Measurements from ENCODE around the gene RFK.
A peak's percentile ranks its signal among the peaks of the same experiment; 100 is the strongest.

Gene RFK

DNA sequence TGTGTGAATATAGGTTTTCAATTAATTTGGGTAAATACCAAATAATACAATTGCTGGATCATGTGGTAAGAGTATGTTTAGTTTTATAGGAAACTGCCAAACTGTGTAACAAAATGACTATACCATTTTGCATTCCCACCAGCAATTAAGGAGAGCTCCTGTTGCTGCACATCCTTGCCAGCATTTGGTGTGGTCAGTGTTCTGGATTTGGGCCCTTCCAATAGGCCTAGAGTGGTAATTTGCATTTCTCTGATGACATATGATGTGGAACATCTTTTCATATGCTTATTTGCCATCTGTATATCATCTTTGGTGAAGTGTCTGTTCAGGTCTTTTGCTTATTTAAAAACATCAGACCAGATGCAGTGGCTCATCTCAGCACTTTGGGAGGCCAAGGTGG, 11.6 kb upstream of the RFK start:
- DNase-seq = no peak

DNA sequence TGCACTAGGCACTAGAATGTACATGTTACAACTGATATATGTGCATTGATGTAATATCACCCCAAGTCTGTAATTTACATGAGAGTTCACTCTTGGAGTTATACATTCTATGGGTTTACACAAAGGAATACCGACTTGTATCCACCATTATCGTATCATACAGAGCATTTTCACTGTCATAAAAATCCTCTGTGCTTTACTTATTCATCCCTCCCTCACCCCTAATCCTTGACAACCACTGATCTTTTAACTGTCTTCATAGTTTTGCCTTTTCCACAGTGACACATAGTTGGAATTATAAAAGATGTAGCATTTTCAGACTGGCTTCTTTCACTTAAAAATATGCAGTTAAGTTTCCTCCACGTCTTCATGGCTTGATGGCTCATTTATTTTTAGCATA, 11.1 kb upstream of the RFK start:
- no peak for DNase-seq

DNA sequence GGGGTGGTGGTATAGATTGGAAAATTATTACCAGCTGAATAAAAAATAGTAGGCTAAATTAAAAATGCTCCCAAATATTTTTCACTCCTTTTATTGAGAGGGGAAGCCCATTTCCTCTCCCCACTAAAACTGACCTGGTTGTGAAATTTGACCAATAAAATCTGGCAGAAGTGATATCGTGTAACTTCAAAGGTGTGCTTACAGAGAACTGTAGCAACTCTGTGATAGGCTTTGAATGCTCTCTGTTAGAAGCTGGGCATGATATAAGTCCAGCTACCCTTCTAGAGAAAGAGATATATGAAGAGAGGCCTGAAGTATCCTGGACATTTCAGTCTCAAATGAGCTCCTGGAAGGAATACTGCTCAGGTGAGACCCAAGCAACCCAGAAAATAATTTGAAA, 10.2 kb upstream of the RFK start:
- no peak for DNase-seq

DNA sequence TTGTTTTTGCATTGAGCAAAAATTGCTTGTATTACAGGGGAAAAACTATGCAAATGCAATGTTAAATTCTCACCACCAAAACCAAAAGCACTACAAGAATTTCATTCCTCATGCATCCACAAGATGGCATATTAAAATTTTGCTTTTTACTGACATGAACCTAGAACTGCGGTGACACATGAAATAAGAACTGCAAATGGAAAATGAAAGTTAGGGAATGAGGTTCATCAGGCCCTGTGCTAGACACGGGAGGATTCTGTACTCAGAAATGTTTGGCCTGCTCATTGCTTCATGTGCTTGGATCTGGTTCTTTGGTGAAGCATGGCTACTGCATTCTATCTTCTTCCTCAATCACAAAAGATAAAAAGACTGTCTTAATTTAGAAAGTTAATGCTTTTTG, 9.1 kb upstream of the RFK start:
- peak; percentile 15 to 37 for DNase-seq

DNA sequence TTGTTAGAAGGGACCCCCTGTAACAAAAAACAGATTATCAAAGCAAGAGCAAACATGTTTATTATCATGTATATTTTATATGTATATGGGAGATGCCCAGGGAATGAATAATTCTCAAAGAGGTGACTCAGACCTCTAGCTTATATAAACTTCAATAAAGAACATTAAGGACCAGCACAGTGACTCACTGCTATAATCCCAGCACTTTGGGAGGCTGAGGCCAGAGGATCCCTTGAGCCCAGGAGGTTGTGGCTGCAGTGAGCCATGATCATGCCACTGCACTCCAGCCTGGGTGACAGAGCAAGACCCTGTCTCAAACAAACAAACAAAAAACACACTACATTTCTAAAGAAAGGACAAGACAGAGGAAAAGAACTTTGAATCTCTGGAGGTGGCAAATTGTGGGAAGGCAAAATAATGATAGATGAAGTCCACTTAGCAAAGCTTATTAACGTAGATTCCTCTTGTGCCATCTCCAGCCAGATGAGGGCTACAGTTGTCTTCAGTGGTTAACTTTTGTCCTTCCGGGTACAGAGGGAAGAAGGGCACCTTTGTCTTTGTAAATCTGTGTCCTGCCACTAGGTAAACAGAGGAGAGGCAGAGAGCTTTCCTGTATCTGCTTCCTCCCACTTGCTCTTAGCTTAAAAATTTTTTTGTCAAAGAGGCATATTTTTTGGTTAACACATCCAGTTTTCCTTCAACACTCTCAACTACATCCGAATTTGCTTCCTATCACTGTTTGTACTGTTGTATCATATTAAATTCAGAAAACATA, 7.5 kb upstream of the RFK start:
- peak in 1 of 2 experiments; percentile 0 for DNase-seq

DNA sequence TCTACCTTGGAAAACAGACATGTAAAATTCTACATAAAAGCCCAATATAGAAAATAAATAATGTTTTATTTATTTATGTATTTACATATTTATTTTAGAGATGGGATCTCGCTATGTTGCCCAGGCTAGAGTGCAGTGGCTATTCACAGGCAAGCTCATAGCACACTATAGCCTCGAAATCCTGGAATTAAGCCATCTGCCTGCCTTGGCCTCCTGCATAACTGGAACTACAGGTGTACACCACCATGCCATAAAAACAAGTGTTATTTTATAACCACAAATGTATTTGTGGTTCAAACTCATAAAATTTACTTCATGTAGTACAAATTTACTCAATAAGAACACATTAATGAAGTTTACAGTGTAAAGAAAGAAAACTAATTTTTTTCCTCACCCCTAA, 7.0 kb upstream of the RFK start:
- no peak for DNase-seq

DNA sequence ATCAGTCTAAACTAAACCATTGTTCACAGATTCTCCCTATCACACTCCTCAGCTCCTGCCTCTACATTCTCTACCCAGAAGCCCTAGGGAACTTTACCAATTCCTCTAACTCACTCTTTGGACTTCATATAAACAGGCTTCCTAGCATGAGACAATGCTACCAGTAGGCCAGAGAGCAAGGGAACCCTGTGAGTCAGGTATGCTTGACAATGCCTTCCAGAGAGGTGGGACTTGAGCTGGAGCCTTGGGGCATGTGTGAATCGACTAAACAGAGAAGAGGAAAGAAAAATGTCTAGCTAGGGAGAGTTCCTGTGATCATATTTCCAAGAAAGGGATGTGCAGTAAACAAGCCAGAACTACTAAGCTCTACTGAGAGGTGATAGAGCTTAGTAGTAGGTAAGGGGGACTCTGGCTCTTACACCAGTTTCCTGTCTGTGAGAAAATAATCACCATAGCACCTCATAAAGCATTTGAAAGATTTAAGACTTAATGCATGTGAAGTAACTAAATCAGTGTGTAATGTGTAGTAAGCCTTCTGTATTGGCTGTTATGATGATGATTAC, 6.4 kb upstream of the RFK start:
- DNase-seq = no peak

DNA sequence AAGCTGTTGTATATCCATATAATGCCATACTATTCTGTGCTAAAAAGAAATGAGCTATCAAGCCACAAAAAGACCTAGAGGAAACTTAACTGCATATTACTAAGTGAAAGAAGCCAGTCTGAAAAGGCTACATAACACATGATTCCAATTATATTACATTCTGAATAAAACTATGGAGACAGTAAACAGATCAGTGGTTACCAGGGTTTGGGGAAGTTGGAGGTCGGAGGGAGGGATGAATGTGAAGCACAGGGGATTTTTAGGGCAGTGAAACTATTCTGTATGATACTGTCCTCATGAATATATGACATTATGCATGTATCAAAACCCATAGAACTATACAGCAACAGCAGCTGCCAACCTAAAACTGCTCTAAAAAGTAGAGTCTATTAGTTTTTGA, 5.6 kb upstream of the RFK start:
- DNase-seq = no peak

DNA sequence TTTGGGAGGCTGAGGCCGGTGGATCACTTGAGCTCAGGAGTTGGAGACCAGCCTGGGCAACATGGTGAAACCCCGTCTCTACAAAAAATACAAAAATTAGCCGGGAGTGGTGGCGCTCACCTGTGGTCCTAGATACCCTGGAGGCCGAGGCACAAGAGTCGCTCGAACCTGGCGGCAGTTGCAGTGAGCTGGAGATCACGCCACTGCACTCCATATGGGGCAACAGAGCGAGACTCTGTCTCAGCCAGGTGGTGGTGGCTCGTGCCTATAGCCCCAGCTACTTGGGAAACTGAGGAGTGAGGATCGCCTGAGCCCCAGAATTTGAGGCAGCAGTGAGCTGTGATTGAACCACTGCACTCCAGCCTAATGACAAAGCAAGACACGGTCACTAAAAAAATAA, 2.4 kb upstream of the RFK start:
- no peak for DNase-seq

DNA sequence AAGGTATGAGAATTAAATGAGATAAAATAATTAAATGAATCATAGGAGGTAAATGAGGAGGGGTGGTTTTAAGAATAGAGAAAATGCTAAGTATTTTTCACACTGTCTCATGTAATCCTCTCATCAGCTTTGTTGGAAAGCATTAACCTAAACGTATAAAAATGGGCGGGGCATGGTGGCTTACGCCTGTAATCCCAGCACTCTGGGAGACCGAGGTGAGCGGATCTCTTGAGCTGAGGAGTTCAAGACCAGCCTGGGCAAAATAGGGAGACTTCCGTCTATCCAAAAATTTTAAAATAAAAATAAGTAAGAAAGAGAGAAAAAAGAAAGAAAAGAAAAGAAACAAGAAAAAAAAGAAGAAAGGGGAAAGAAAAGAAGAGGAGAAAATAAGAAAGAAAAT, 1.9 kb upstream of the RFK start:
- DNase-seq = no peak

DNA sequence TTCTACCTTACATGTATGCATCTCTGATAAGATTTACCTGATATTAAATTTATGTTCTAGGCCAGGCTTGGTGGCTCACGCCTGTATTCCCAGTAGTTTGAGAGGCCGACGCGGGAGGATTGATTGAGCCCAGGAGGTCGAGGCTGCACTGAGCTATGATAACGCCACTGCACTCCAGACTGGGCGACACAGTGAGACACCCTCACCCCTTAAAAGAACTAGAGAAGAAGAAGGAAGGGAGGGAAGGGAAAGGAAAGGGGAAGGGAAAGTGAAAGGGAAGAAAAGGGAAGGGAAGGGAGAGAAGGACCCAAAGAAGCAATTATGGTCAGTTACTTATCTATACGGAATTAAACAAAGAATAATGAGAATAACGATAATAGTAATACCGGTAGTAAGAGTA, 1.2 kb upstream of the RFK start:
- DNase-seq = no peak

DNA sequence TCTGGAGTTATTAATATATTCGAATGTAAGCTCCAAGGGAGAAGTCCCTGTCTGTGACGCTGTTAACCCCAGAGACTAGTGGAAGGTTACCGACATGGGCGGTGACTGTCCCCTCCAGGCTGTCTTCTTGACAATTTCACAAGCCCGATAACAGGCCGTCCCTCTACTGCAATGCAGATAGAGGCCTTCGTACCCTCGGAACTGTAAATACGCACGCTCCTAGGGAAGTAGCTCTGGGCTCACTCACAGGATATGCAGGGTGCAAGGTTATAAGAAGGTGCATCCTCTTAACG, 680 bp upstream of the RFK start:
- DNase-seq = peak; percentile 68 to 71

DNA sequence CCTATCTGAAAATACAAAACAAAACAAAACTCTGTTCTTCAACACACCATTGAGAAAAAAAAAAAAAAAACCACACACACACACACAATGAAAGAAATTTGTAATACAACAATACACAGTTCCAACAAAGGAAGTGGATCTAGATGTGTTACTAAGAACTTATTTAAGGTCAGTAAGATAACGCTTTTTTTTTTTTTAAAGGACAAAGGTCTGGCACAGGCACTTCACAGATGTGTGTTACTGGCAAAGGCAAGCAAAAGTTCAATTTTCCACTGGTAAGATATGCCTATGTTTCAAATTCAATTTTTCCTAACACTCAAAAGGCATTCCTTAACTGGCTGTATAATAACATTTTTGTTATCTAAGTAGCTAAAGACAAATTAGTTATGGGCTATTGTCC, 3.6 kb downstream of the RFK start:
- no peak for DNase-seq

DNA sequence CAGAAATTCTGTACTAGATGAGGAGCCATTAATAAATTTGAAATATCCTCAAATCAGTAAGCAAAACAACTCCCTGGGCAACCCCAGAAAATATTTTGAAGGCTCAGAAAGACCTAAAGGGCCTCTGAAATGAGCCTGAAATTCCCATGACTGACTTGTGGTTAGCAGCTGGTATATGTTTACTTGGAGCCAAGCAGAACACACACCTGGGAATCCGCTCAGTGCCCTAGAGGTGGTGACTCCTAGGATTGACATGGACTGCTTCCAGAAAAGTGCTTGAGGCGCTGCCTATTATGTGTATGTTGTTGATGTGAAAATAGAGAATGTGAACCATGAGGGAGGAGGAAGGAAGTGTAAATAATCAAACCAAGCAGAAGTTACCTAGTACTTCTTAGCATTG, 14.7 kb downstream of the RFK start:
- no peak for DNase-seq

DNA sequence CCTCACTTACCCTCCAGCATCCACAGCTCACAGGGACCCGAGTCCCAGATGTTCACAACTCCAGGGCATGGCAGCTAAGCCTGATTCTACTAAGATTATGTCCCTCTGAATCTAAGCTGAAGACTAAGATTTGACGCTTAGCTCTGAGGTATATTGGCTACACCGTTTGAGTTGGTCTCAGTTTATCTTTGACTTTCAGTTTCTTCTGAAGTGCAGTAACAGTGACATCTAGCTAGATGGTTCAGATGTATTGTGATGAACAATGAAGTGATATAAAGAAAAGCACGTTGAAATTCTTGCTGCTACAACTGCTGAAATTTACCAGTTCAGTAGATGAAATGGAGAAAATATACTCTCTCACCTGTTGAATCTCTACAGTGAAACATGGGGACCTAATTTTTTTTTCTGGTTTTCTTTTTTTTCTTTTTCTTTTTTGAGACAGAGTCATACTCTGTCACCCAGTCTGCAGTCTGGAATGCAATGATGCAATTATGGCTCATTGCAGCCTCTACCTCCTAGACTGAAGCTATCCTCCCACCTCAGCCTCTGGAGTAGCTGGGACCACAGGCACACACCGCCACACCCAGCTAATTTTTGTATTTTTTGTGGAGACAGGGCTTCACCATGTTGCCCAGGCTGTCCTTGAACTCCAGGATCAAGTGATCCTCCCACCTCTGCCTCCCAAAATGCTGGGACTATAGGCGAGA, 15.7 kb downstream of the RFK start:
- no peak for DNase-seq

DNA sequence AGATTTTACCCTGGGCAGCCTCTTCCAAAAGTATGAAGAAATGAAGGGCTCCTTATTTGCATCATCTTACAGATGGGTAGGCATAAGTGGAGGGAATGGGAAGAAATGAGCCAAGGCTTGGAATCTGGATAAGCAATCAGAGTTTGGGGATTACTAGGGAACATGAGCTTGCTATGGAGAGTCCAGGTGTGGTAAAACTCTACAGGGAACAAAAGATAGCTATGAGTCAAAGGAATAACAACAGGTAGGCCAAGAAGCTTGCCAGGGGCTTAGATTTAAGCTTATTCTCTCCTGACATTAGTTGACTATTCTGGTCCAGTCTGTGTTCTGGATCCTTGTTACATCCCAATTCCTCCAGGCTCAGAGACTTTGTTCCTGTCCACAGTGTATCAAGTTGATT, 16.4 kb downstream of the RFK start:
- no peak for DNase-seq

DNA sequence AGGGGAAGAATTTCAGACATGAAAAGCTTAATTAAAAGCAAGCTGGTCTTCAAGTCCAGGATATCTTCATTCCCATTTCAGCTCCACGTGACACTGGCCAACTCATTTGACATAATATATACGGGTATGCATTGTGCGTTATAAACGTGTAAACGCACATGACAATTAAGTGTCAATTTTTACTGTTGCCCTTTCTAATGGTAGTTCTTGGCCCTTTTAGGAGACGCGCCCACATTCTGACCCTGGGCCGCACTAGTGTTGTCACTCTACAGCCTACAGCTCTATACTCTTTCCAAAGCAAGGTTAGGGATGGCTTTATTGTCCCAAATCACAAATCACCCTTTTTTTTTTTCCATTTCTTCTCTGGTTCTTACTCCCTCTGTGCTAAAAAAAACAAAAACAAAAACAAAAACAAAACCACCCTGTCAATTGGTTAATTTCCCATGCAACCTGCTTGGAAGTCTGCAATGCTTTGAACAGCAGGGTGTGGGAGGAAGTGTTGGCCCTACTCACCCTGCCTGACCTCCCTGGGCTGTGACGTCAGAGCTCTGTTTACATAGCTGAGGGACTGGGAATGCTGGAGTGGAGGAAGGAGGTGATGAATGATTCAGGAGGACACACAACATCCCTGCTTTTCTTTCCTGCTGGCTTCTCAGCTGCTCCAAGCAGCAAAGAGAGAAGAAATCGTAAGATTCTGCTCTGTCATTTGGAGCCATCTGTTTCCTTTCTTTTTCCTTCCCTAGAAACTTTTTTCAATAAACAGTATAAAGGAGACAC, 19.3 kb downstream of the RFK start:
- DNase-seq = no peak

DNA sequence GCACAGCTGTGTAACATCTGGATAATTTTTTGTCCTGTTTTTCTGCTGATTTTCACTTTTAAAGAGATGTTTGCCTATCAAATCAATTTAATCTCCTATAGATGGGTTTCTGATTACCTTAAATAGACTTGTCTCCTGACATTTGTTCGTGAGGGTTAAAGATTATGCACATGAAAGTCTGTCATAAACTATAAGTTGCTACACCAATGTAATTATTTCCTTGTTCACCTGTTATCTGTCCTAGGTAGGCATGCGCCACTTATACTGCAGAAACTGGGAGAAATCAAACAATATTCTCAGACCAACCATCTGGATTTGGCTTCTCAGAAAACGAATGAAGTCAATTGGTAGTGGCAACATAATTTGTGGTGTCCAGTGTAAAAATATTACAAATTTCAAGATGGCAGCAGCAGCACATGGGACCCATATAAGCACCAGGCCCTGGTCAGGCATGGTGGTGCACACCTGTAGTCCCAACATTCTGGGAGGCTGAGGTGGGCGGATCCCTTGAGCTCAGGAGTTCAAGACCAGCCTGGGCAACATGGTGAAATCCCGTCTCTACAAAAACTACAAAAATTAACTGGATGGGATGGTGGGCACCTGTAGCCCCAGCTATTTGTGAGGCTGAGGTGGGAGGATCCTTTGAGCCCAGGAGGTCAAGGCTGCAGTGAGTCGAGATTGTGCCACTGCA, 20.3 kb downstream of the RFK start:
- DNase-seq = no peak

DNA sequence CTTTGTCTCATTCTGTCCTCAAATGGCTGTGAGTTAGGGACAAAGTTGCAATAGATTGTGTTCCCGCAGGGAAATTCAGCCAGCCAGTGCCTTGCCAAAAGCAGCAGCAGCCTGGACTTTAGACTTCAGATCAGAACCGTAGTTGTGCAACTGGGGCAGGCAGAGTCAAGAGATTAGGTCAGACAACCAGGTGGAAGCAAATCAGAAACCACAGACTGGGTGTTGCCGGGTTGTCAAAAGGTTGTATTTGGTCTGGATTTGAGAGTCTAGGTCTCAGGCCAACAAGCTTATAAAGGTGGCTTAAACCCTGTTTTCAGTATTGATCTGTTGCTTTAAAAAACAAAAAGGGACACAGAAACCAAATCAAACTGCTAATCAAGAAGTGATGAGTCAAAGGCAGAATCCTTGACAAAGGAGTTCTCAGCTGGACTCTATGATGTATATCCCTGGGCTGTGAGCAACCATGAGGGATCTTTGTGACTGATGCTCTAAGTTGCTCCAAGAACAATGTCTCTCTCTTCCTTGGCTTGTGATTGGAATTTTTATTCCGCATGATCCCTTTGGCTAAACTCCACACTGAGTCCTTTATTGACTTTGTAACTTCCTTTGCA, 20.9 kb downstream of the RFK start:
- DNase-seq = peak in 1 of 2 experiments; percentile 42

DNA sequence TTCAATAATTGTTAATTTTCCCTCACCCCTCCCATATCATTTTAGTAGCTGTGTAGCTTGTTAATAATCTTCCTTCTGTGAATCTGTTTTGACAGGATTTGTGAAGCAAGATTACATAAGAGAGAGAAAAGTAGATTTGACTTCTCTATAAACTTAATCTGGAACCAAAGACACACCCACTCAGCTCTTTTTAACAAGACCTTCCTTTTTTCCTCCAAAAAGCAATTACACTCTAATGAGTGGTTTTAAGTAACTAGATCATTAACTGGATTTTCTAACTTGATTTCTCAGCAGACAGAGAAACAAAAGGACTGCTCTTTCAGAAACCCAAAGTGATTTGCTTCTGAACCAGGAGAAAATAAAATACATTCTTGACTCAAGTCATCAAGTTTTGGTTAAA, 21.9 kb downstream of the RFK start:
- DNase-seq = no peak

DNA sequence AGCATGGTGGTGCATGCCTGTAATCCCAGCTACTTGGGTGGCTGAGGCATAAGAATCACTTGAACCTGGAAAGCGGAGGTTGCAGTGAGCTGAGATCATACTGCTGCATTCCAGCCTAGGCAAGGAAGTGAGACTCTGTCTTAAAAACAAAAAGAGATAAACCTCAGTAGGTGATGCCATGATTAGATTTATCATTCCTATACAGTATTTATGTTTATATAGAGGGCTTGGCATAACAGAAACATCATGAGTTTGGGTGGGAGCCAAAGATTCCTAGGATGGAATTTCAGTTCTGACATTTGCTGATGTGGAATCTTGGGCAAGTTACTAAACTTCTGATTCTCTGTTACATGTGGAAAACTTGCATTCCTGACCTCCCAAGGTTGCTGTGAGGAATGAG, 22.3 kb downstream of the RFK start:
- DNase-seq = no peak

DNA sequence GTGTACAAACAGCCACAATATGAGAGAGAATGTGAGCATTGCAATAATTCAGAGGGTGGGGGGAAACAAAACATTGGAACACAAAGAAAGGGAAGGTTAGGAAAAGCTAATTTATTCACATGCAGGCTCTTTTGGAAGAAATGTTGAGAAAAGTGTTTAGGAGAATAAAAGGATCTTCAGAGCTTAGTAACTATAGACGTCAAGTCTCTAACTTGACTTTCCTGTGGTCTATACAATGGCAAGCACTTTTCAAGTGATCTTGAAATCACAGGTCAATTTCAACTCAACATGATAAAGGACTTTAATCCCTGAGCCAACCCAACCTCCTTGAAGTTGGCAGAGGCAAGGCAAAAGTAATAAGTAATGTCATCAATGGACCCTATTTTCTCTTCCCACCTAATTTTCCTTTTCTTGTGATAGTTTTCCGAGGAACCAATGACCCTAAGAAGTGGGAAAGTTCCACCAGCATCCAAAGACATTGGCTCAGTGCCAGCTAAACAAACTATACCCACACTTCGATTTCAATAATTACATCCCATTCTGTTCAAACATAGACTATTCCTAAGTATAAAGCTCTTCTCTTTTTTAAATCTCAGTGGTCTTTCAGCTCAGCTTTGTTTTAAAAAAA, 23.7 kb downstream of the RFK start:
- DNase-seq = no peak
